GM06990 (cell line): ENCODE measurements around the gene ARHGAP15.

Experiments
- DNase-seq: peaks from one replicate; pipeline ENCODE4 v3.0.0-alpha.2; 2011; ENCODE audit not compliant: insufficient read length; ENCODE audit errors: extremely low read depth
- H3K27me3 ChIP-seq: replicated peaks from 2 replicates; pipeline ENCODE4 v1.6.0; 2011; ENCODE audit warnings: low read length; ENCODE audit not compliant: control insufficient read depth, insufficient read depth
- H3K36me3 ChIP-seq: 2 replicates; pipeline ENCODE4 v1.5.1; 2011; ENCODE audit warnings: low read length; ENCODE audit not compliant: control insufficient read depth, insufficient read depth
- H3K4me3 ChIP-seq: replicated peaks from 2 replicates; pipeline ENCODE4 v1.5.1; 2011; ENCODE audit warnings: low read depth, mild to moderate bottlenecking, control low read depth, low read length
- TF ChIP-seq, protein P1 (sequence below): IDR thresholded peaks from 2 replicates; pipeline ENCODE4 v1.5.1; 2011; ENCODE audit warnings: low read length, control low read depth, mild to moderate bottlenecking, inconsistent platforms; ENCODE audit not compliant: insufficient read depth, poor library complexity, severe bottlenecking

Gene ARHGAP15

DNA sequence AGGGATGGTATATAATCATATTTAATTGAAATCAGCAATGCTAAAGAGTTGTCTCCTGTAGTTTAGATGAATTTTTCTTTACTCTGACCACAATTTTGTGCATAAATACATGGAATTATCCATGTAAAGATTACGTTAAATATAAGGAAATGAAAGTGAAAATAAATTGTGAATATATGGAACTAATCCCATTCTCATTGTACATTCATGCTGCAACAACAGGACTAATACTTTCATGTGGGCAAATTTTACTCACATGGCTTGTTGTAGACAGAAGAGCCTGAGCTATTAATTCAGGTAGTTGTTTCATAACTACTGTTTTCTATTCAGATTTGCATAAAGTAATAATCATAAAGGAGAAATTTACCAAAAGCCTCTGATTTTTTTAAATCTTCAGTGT, 357.8 kb downstream of the ARHGAP15 start:
- TF ChIP-seq, protein P1, sequence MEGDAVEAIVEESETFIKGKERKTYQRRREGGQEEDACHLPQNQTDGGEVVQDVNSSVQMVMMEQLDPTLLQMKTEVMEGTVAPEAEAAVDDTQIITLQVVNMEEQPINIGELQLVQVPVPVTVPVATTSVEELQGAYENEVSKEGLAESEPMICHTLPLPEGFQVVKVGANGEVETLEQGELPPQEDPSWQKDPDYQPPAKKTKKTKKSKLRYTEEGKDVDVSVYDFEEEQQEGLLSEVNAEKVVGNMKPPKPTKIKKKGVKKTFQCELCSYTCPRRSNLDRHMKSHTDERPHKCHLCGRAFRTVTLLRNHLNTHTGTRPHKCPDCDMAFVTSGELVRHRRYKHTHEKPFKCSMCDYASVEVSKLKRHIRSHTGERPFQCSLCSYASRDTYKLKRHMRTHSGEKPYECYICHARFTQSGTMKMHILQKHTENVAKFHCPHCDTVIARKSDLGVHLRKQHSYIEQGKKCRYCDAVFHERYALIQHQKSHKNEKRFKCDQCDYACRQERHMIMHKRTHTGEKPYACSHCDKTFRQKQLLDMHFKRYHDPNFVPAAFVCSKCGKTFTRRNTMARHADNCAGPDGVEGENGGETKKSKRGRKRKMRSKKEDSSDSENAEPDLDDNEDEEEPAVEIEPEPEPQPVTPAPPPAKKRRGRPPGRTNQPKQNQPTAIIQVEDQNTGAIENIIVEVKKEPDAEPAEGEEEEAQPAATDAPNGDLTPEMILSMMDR: no peak
- no peak overlapping the region for H3K4me3 ChIP-seq
- no peak for DNase-seq
- no peaks in the 10 kb centered on the region for H3K27me3 ChIP-seq
- no peaks in the 10 kb centered on the region for H3K36me3 ChIP-seq

DNA sequence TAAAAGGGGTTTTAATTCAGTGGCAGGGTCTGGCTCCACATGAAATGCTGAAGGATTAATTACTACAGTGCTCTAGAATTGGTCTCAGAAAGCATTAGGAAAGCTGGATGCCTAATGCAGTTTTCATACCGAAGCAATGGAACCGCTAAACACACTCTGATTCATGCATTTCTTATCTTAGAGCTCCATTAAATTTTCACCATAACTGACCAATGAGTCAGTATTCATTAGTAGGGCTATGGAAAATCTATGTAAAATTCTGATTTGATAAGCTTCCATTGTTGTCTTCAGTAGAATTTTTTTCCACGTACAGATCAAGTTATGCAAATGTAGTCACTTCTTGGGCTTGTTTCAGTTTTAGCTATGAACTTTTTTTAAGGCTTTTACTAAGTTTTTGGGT, 359.9 kb downstream of the ARHGAP15 start:
- Histone ChIP-seq H3K27me3 (no peaks in the 10 kb centered on the region), H3K36me3 (peaks cover 1% of the 10 kb centered on the region; the same call in 1 of the 2 replicates), H3K4me3 (no peak overlapping the region)
- TF ChIP-seq, protein P1: no peak
- DNase-seq: no peak

DNA sequence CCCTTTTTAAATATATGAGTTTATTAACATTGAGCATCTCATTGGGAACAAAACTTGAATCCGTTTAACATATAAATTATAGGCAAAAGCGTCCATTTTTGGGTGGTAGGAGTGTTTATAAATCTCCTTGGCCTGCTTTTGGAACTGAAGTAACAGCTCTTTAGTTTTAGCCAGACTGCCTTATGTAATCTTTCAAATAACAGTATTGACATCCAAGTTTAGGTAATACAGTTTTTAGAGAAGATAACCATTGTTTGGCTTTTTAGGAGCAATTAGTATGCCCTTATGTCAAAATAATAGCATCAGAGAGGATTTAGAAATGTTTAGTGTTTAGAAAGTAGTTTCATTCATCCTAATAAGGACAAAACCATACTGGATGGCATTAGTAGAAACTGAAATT, 361.9 kb downstream of the ARHGAP15 start:
- Histone ChIP-seq H3K4me3 (no peak overlapping the region), H3K36me3 (peaks cover 1% of the 10 kb centered on the region), H3K27me3 (no peaks in the 10 kb centered on the region)
- TF ChIP-seq, protein P1: no peak
- DNase-seq: no peak

DNA sequence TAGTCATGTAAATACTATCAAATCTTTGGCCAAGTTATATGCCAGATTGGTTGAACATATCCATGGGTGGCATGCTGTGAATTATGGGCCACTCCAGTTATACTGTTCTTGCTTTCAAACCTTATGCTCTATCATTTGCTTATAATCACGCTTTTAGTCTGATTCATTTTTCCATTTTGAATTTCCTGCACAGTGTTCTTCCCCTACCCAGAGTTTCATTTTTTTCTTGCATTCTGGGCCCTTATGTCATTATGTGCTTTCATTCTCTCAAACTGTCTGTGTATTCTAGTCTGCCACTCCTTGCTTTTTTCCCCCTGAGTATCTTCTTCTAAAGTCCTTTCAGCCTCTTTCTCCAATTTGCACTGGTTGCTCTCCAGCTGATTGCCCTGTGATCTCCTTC, 364.1 kb downstream of the ARHGAP15 start:
- no peak overlapping the region for H3K4me3 ChIP-seq
- H3K36me3 ChIP-seq: peaks cover 1% of the 10 kb centered on the region
- TF ChIP-seq, protein P1: no peak
- no peaks in the 10 kb centered on the region for H3K27me3 ChIP-seq
- no peak for DNase-seq

DNA sequence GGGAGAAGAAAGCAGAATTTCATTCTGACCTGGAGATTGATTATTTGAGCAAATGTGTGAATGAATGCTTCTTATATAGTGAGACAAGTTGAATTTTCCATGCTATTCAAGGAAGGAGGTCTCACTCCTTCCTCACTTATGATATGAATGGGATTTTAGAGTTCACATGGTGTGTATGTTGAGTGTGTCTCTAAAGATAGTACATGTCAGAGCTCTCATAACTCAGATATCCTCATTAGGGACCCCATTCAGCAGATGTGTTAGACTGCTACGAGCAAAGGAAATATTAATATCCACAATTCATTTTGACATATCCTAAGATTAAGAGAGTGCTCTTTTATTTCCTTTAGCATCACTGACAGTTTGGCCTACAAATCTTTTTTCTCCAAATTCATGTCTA, 368.5 kb downstream of the ARHGAP15 start:
- Histone ChIP-seq H3K27me3 (no peaks in the 10 kb centered on the region), H3K36me3 (no peaks in the 10 kb centered on the region; the same call in 1 of the 2 replicates), H3K4me3 (no peak overlapping the region)
- TF ChIP-seq, protein P1: no peak
- DNase-seq: no peak

DNA sequence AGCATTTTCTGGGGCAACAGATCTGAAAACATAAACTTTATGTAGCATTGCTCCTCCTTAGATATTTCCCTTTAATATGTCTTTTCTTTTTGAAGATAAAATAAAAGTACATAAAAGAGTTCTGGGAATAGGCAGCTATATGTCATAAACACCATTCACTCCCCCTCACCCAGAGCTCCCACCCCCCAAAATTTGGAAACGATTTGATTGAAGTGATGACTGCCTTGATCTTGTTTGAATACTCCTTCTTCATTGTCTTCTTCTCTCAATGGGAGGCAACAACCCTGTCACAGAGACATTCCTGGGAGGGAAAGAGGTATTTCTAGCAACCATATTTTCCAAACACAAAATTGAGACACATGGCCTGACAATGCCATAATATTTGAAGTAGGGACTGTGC, 369.3 kb downstream of the ARHGAP15 start:
- Histone ChIP-seq H3K4me3 (no peak overlapping the region), H3K36me3 (no peaks in the 10 kb centered on the region; the same call in 1 of the 2 replicates), H3K27me3 (no peaks in the 10 kb centered on the region)
- TF ChIP-seq, protein P1: no peak
- no peak for DNase-seq
